ENCODE results near the gene PTHLH. TPM values are rescaled to one million over a fixed set of nuclear protein-coding genes. Genes with fewer than 3 reads are reported as not detected.

PTHLH gene
- total and polyA plus RNA-seq, 2 donors (not counting 1 experiment from before 2014, with no cell fraction given): not detected

DNA sequence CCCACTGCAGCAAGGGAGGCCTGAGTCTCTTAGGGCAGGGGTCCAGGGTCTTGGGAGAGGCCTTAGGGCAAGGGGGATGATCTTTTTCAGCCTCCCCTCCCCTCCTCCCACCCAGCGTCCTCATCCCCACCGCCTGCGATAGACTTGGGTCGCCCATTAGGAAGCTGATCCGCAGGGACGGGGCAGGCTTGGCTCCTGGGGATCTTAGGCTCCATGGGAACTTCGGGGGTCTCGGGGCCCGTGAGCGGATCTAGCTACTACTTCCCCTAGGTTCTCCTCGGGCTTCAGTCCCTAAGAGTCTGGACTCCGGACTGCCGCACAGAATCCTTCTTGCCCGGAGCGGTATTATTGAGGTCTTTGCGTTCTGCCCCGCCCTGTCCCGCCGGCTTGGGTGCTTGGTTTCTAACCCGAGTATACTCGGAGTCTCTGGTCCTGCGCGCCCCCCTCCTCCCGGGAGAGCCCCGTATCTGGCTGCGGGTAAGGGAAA lies 2.2 kb upstream of the PTHLH start:
- Mint-ChIP-seq H3K27ac (no peak overlapping the region), H3K9me3 (ENCODE audit: insufficient read depth) (no peaks in the 10 kb centered on the region), H3K27me3 (peaks cover 62% of the 10 kb centered on the region), H3K4me1 (peaks cover 11% of the 10 kb centered on the region), H3K4me3 (no peak overlapping the region)
- 5% methylated on average over 26 of the region's 26 CpGs for WGBS (ENCODE audit: insufficient coverage)
- no peaks in the 10 kb centered on the region for H3K36me3 ChIP-seq (replicated peaks in 1 of 2; ENCODE audit: control extremely low read depth in 1 of 2, control insufficient read depth in 1 of 2, extremely low read depth in 1 of 2, insufficient read depth in 2 of 2, low read length in 1 of 2)
- DNase-seq (no peak), ATAC-seq (ENCODE audit: low read depth) (no peak)
- no peak overlapping the region for H2AFZ ChIP-seq (ENCODE audit: insufficient read depth, low read depth, low read length, poor library complexity, severe bottlenecking)
- no peak overlapping the region for H3K4me3 ChIP-seq (ENCODE audit: control extremely low read depth in 1 of 5, extremely low read depth in 1 of 5, insufficient read depth in 1 of 5, low read depth in 2 of 5, low read length in 4 of 5)
- peaks cover 0 to 50% (median 27%) of the 10 kb centered on the region in 4 experiments for H3K27me3 ChIP-seq (replicated peaks in 1 of 4; ENCODE audit: control extremely low read depth in 1 of 4, control insufficient read depth in 3 of 4, insufficient read depth in 4 of 4, low read length in 3 of 4)
- H3K9me3 ChIP-seq (ENCODE audit: control extremely low read depth in 1 of 3, control insufficient read depth in 2 of 3, insufficient read depth in 1 of 3, low read length in 2 of 3): peaks cover 0 to 8% (median 1%) of the 10 kb centered on the region in 3 donors
- ChIA-PET POLR2A (no interaction called here), CTCF (no interaction called here)
- no peaks in the 10 kb centered on the region for H3K79me2 ChIP-seq (ENCODE audit: control insufficient read depth, insufficient read depth, low read length)
- TF ChIP-seq, protein P1, sequence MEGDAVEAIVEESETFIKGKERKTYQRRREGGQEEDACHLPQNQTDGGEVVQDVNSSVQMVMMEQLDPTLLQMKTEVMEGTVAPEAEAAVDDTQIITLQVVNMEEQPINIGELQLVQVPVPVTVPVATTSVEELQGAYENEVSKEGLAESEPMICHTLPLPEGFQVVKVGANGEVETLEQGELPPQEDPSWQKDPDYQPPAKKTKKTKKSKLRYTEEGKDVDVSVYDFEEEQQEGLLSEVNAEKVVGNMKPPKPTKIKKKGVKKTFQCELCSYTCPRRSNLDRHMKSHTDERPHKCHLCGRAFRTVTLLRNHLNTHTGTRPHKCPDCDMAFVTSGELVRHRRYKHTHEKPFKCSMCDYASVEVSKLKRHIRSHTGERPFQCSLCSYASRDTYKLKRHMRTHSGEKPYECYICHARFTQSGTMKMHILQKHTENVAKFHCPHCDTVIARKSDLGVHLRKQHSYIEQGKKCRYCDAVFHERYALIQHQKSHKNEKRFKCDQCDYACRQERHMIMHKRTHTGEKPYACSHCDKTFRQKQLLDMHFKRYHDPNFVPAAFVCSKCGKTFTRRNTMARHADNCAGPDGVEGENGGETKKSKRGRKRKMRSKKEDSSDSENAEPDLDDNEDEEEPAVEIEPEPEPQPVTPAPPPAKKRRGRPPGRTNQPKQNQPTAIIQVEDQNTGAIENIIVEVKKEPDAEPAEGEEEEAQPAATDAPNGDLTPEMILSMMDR (IDR thresholded peaks at IDR 0.05): no peak
- no peak for TF ChIP-seq EZH2 (IDR thresholded peaks at IDR 0.05; ENCODE audit: borderline replicate concordance, insufficient read depth, low read depth, low read length, poor library complexity, severe bottlenecking)
- H3K4me2 ChIP-seq (replicated peaks; ENCODE audit: low read depth, low read length, poor library complexity, severe bottlenecking): no peak overlapping the region
- no peak overlapping the region for H3K27ac ChIP-seq (ENCODE audit: low read length in 2 of 2)
- H3K4me1 ChIP-seq (ENCODE audit: control insufficient read depth in 2 of 2, insufficient read depth in 2 of 2, low read length in 2 of 2): peaks cover 8 to 14% of the 10 kb centered on the region in 2 donors
- no peak overlapping the region for H3K9ac ChIP-seq (ENCODE audit: low read length)
- intact Hi-C loops (cut with micrococcal nuclease): no loop called here
- H4K20me1 ChIP-seq (ENCODE audit: control insufficient read depth, insufficient read depth, low read length, poor library complexity, severe bottlenecking): no peaks in the 10 kb centered on the region

DNA sequence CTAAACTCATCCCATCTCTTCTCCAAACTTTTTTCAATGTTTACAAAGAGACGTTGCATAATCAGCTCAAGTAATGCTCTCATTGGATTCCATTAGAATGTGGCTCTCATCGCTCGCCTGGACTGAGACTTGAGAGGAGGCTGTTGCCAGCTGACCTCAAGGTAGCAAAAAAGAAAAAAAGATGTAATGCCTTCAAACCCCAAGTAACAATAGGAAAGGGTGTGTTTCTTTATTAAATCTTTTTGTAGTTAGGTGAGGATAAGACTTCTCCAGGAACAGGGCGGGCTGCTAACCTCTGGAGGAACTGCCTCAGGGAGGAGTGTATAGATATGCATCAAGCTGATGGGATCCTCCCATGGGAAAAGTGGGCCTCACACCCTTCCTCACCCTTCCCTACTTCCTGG lies 956 bp upstream of the PTHLH start:
- H3K79me2 ChIP-seq (ENCODE audit: control insufficient read depth, insufficient read depth, low read length): no peaks in the 10 kb centered on the region
- no peak overlapping the region for H3K27ac ChIP-seq (ENCODE audit: low read length in 2 of 2)
- no peak overlapping the region for H3K27ac Mint-ChIP-seq
- intact Hi-C loops (cut with micrococcal nuclease): no loop called here
- ChIA-PET CTCF (no interaction called here), POLR2A (interaction anchor here (0.6 kb wide), 1 partner anchor 169 kb away, joined by 5 read pairs; no protein-coding TSS in a partner anchor)
- peaks cover 19% of the 10 kb centered on the region for H3K4me1 Mint-ChIP-seq
- no peaks in the 10 kb centered on the region for H3K36me3 ChIP-seq (replicated peaks in 1 of 2; ENCODE audit: control extremely low read depth in 1 of 2, control insufficient read depth in 1 of 2, extremely low read depth in 1 of 2, insufficient read depth in 2 of 2, low read length in 1 of 2)
- ATAC-seq (ENCODE audit: low read depth) (no peak), DNase-seq (no peak)
- no peaks in the 10 kb centered on the region for H3K9me3 Mint-ChIP-seq (ENCODE audit: insufficient read depth)
- WGBS (ENCODE audit: insufficient coverage): 20% methylated on average over 1 of the region's 4 CpGs
- H3K9me3 ChIP-seq (ENCODE audit: control extremely low read depth in 1 of 3, control insufficient read depth in 2 of 3, insufficient read depth in 1 of 3, low read length in 2 of 3): peaks cover 0 to 13% (median 0%) of the 10 kb centered on the region in 3 donors
- H3K27me3 Mint-ChIP-seq: peaks cover 65% of the 10 kb centered on the region
- peaks cover 0 to 58% (median 36%) of the 10 kb centered on the region in 4 experiments for H3K27me3 ChIP-seq (replicated peaks in 1 of 4; ENCODE audit: control extremely low read depth in 1 of 4, control insufficient read depth in 3 of 4, insufficient read depth in 4 of 4, low read length in 3 of 4)
- TF ChIP-seq, protein P1 (IDR thresholded peaks at IDR 0.05): no peak
- no peak for TF ChIP-seq EZH2 (IDR thresholded peaks at IDR 0.05; ENCODE audit: borderline replicate concordance, insufficient read depth, low read depth, low read length, poor library complexity, severe bottlenecking)
- no peak overlapping the region for H3K4me3 ChIP-seq (ENCODE audit: control extremely low read depth in 1 of 5, extremely low read depth in 1 of 5, insufficient read depth in 1 of 5, low read depth in 2 of 5, low read length in 4 of 5)
- no peaks in the 10 kb centered on the region for H4K20me1 ChIP-seq (ENCODE audit: control insufficient read depth, insufficient read depth, low read length, poor library complexity, severe bottlenecking)
- H3K9ac ChIP-seq (ENCODE audit: low read length): no peak overlapping the region
- H2AFZ ChIP-seq (ENCODE audit: insufficient read depth, low read depth, low read length, poor library complexity, severe bottlenecking): no peak overlapping the region
- H3K4me3 Mint-ChIP-seq: no peak overlapping the region
- peaks cover 20 to 24% of the 10 kb centered on the region in 2 donors for H3K4me1 ChIP-seq (ENCODE audit: control insufficient read depth in 2 of 2, insufficient read depth in 2 of 2, low read length in 2 of 2)
- no peak overlapping the region for H3K4me2 ChIP-seq (replicated peaks; ENCODE audit: low read depth, low read length, poor library complexity, severe bottlenecking)

All from B cell (primary cell).